WTC11 (cell line): Measurements from ENCODE around the gene SMIM22. TPM values are rescaled to one million over a fixed set of nuclear protein-coding genes. Genes with fewer than 3 reads are reported as not detected.

Experiments used
- ATAC-seq: fragments of 200-7000 bp; cut with Tn5 transposase; 2 replicates; pipeline ENCODE4 v1.10.0; 2021; ENCODE audit warnings: mild to moderate bottlenecking, moderate library complexity
- CTCF ChIA-PET: fragments of 300-600 bp; sonication (Branson Sonifier 250); formaldehyde crosslinking; loops from one replicate; lab custom pipeline; 2021; ENCODE audit warnings: antibody characterized with exemption; lab: Charles Lee
- POLR2A ChIA-PET: fragments of 350-600 bp; sonication (Branson Sonifier 250); formaldehyde crosslinking; loops from one replicate; lab custom pipeline; 2021; ENCODE audit warnings: antibody characterized with exemption; lab: Charles Lee
- DNase-seq: peaks from one replicate; pipeline ENCODE4 v3.0.0; 2021; ENCODE audit warnings: low spot score
- H3K27ac Mint-ChIP-seq: 2 replicates; pipeline ENCODE4 v1.8.0; 2021; ENCODE audit warnings: mixed read lengths
- H3K27me3 Mint-ChIP-seq: 2 replicates; pipeline ENCODE4 v1.8.0; 2021; ENCODE audit warnings: low read depth, mild to moderate bottlenecking, moderate library complexity, mixed read lengths
- H3K36me3 Mint-ChIP-seq: 2 replicates; pipeline ENCODE4 v1.8.0; 2021; ENCODE audit warnings: mixed read lengths
- H3K4me1 Mint-ChIP-seq: 2 replicates; pipeline ENCODE4 v1.8.0; 2022; ENCODE audit warnings: mixed read lengths
- H3K4me3 Mint-ChIP-seq: 2 replicates; pipeline ENCODE4 v1.8.0; 2021; ENCODE audit warnings: mild to moderate bottlenecking, moderate library complexity, mixed read lengths
- H3K9me3 Mint-ChIP-seq: 2 replicates; pipeline ENCODE4 v1.8.0; 2021; ENCODE audit warnings: mixed read lengths
- ATF2 ChIP-seq: sonication (generic); formaldehyde crosslinking; IDR thresholded peaks from 2 replicates; pipeline ENCODE4 v1.8.1; 2022; ENCODE audit warnings: low read depth, missing genetic modification reagents, borderline replicate concordance
- CDX4 ChIP-seq: fragments of 250-450 bp; sonication (Bioruptor Pico); IDR thresholded peaks from 2 replicates; pipeline ENCODE4 v1.9.0; 2021; ENCODE audit warnings: moderate library complexity, mild to moderate bottlenecking, inconsistent platforms, borderline replicate concordance
- CREM ChIP-seq: sonication (generic); formaldehyde crosslinking; IDR thresholded peaks from 2 replicates; pipeline ENCODE4 v1.8.1; 2022; ENCODE audit warnings: mild to moderate bottlenecking, missing genetic modification reagents, moderate library complexity
- ESRRA ChIP-seq: sonication (generic); formaldehyde crosslinking; IDR thresholded peaks from 2 replicates; pipeline ENCODE4 v1.8.1; 2022; ENCODE audit warnings: mild to moderate bottlenecking, missing genetic modification reagents, borderline replicate concordance
- ETV6 ChIP-seq: sonication (generic); formaldehyde crosslinking; IDR thresholded peaks from 2 replicates; pipeline ENCODE4 v1.8.1; 2022; ENCODE audit warnings: mild to moderate bottlenecking, missing genetic modification reagents
- FOXP1 ChIP-seq: sonication (generic); formaldehyde crosslinking; IDR thresholded peaks from 2 replicates; pipeline ENCODE4 v1.8.0; 2022; ENCODE audit warnings: missing genetic modification reagents, mild to moderate bottlenecking, moderate library complexity, borderline replicate concordance
- GTF2I ChIP-seq: fragments of 250-450 bp; sonication (Bioruptor Pico); conservative IDR thresholded peaks from 2 replicates; pipeline ENCODE4 v1.4.0; 2021; ENCODE audit warnings: mild to moderate bottlenecking
- IRF1 ChIP-seq: sonication (generic); formaldehyde crosslinking; IDR thresholded peaks from 2 replicates; pipeline ENCODE4 v1.8.0; 2023; ENCODE audit warnings: missing genetic modification reagents
- KAT7 ChIP-seq: sonication (generic); formaldehyde crosslinking; IDR thresholded peaks from 2 replicates; pipeline ENCODE4 v1.8.1; 2023; ENCODE audit warnings: missing genetic modification reagents, mild to moderate bottlenecking, borderline replicate concordance
- MXD4 ChIP-seq: fragments of 250-450 bp; sonication (Bioruptor Pico); IDR thresholded peaks from 2 replicates; pipeline ENCODE4 v1.8.0; 2021; ENCODE audit warnings: mild to moderate bottlenecking, moderate library complexity, borderline replicate concordance
- NFATC4 ChIP-seq: fragments of 250-450 bp; sonication (Bioruptor Pico); IDR thresholded peaks from 2 replicates; pipeline ENCODE4 v1.9.0; 2021; ENCODE audit warnings: mild to moderate bottlenecking
- NFYB ChIP-seq: sonication (generic); formaldehyde crosslinking; conservative IDR thresholded peaks from 2 replicates; pipeline ENCODE4 v1.8.0; 2022; ENCODE audit warnings: low read depth, missing genetic modification reagents
- NR2C2 ChIP-seq: sonication (generic); formaldehyde crosslinking; IDR thresholded peaks from 2 replicates; pipeline ENCODE4 v1.8.0; 2022; ENCODE audit warnings: mild to moderate bottlenecking, missing genetic modification reagents
- SOX15 ChIP-seq: fragments of 250-450 bp; sonication (Bioruptor Pico); IDR thresholded peaks from 2 replicates; pipeline ENCODE4 v1.9.0; 2021; ENCODE audit warnings: mild to moderate bottlenecking
- ZBTB21 ChIP-seq: sonication (generic); formaldehyde crosslinking; IDR thresholded peaks from 2 replicates; pipeline ENCODE4 v1.8.1; 2023; ENCODE audit warnings: mild to moderate bottlenecking, missing genetic modification reagents, borderline replicate concordance
- ZNF232 ChIP-seq: sonication (generic); formaldehyde crosslinking; IDR thresholded peaks from 2 replicates; pipeline ENCODE4 v1.8.0; 2022; ENCODE audit warnings: mild to moderate bottlenecking, missing genetic modification reagents
- ZNF281 ChIP-seq: sonication (generic); formaldehyde crosslinking; IDR thresholded peaks from 2 replicates; pipeline ENCODE4 v1.8.0; 2023; ENCODE audit warnings: mild to moderate bottlenecking, missing genetic modification reagents
- ZNF425 ChIP-seq: fragments of 250-450 bp; sonication (Bioruptor Pico); conservative IDR thresholded peaks from 2 replicates; pipeline ENCODE4 v1.9.0; 2021; ENCODE audit warnings: mild to moderate bottlenecking
- ZNF532 ChIP-seq: fragments of 250-450 bp; sonication (Bioruptor Pico); IDR thresholded peaks from 2 replicates; pipeline ENCODE4 v1.9.0; 2021; ENCODE audit warnings: mild to moderate bottlenecking, borderline replicate concordance
- total RNA-seq: library from RNA; stranded (reverse); gene quantifications from 3 replicates; pipeline ENCODE4 v1.2.3, GENCODE V29; 2021

Gene SMIM22
- total RNA-seq, 1 experiment from 2014 or later = not detected

GRCh38 chr16:4790871-4791270 lies 4.3 kb upstream of the SMIM22 start:
- no peaks in the 10 kb centered on the region; the same call in 1 of the 2 replicates for H3K27me3 Mint-ChIP-seq
- ATAC-seq = no peak
- no peak overlapping the region for H3K4me3 Mint-ChIP-seq
- H3K9me3 Mint-ChIP-seq = no peaks in the 10 kb centered on the region
- H3K27ac Mint-ChIP-seq = no peak overlapping the region
- H3K4me1 Mint-ChIP-seq = peaks cover 10% of the 10 kb centered on the region
- no peak for DNase-seq
- POLR2A ChIA-PET = no interaction called here
- TF ChIP-seq CDX4 (CRISPR knock-in tag) = no peak
- TF ChIP-seq IRF1 (CRISPR knock-in tag) = no peak
- TF ChIP-seq GTF2I (CRISPR knock-in tag) = no peak
- no peak for TF ChIP-seq CREM (CRISPR knock-in tag)
- TF ChIP-seq ZNF281 (CRISPR knock-in tag) = no peak
- TF ChIP-seq ZBTB21 = no peak
- TF ChIP-seq ETV6 = no peak
- TF ChIP-seq ESRRA (CRISPR knock-in tag) = no peak
- TF ChIP-seq NFATC4 (CRISPR knock-in tag) = no peak
- TF ChIP-seq FOXP1 = no peak
- no peak for TF ChIP-seq NFYB
- no peak for TF ChIP-seq MXD4 (CRISPR knock-in tag)
- no peak for TF ChIP-seq KAT7 (CRISPR knock-in tag)
- TF ChIP-seq, all 79 proteins: peak for 0
- CTCF ChIA-PET = no interaction called here
- H3K36me3 Mint-ChIP-seq = no peaks in the 10 kb centered on the region

- POLR2A ChIA-PET = interaction anchor here (0.7 to 1.2 kb wide), 2 partner anchors 9 to 543 kb away, joined by 3 to 5 read pairs; no protein-coding TSS in a partner anchor
- CTCF ChIA-PET = no interaction called here
- no peaks in the 10 kb centered on the region for H3K9me3 Mint-ChIP-seq
These were observed 2.1 kb upstream of the SMIM22 start for GRCh38 chr16:4792951-4793513.

More at GRCh38 chr16:4792951-4793513, 2.1 kb upstream of the SMIM22 start:
- H3K27ac Mint-ChIP-seq = no peak overlapping the region
- no peak for TF ChIP-seq ZNF425 (CRISPR knock-in tag)
- TF ChIP-seq IRF1 (CRISPR knock-in tag) = no peak
- TF ChIP-seq ZNF232 (CRISPR knock-in tag) = no peak
- no peak for TF ChIP-seq MXD4 (CRISPR knock-in tag)
- no peak for TF ChIP-seq ZNF532 (CRISPR knock-in tag)
- no peak for TF ChIP-seq ETV6
- no peak for TF ChIP-seq ZBTB21
- TF ChIP-seq ATF2 (CRISPR knock-in tag) = no peak
- no peak for TF ChIP-seq NFATC4 (CRISPR knock-in tag)
- TF ChIP-seq NR2C2 (CRISPR knock-in tag) = no peak
- TF ChIP-seq SOX15 (CRISPR knock-in tag) = no peak
- no peaks in the 10 kb centered on the region; the same call in 1 of the 2 replicates for H3K27me3 Mint-ChIP-seq
- peaks cover 4% of the 10 kb centered on the region; the same call in 1 of the 2 replicates for H3K36me3 Mint-ChIP-seq
- no peak overlapping the region for H3K4me3 Mint-ChIP-seq
- ATAC-seq = no peak
- peaks cover 7% of the 10 kb centered on the region for H3K4me1 Mint-ChIP-seq
- DNase-seq = no peak
